ENCODE results near the gene SNX15.

DNA sequence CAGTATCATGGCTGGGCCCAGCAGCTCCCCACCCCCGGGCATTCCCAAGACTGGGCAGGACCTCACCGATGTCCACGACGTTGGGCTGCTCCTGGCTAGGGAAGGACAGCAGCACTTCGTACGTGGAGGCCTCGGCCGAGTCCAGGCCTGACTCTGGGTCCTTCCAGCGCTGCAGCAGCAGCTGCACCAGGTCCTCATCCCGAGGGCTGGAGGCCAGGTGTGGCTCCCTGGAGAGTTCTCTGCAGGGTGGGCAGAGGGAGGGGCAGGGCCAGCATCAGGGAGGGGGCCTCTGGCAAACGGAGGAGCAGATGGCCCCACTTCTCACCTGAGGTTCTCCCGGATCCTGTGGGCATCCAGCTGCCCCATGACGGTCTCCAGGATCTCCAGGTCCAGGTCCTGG is 30.8 kb downstream of the SNX15 start:
- TF ChIP-seq POLR2AphosphoS5 (IDR thresholded peaks at IDR 0.05; ENCODE audit: insufficient read depth in 1 of 2, low read depth in 1 of 2) (no peak), POLR2A (IDR thresholded peaks at IDR 0.05) (no peak), CTCF (IDR thresholded peaks at IDR 0.05) (no peak)
